Measurements from ENCODE around the gene FLT1.

DNA sequence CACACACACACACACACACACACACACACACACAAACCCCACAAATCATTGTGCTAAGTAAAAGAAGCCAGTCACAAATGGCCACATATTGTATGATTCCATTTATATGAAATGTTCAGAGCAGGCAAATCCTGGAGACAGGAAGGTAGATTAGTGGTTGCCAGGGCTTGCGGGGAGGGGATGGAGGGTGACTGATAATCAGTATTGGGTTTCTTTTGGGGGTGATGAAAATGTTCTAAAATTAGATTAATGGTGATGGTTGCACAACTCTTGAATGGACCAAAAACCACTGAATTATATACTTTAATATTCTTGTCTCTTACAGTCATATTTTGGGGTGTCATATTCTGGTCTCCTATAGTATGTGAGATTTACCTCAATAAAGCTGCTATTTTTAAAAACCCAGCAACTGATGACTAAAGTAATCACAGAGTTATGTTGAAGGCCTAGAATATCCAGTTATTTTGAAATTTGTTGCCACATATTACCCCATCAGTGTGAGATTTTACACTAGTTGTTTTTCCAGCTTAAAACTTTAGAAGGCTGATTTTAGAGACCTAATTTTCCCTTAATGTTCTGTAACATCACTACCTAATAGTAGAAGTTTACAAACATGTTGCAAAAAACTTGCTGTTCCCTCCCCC is 20.3 kb downstream of the FLT1 start:
- no peak for TF ChIP-seq POLR2A (IDR thresholded peaks at IDR 0.05)
- TF ChIP-seq, protein P1, sequence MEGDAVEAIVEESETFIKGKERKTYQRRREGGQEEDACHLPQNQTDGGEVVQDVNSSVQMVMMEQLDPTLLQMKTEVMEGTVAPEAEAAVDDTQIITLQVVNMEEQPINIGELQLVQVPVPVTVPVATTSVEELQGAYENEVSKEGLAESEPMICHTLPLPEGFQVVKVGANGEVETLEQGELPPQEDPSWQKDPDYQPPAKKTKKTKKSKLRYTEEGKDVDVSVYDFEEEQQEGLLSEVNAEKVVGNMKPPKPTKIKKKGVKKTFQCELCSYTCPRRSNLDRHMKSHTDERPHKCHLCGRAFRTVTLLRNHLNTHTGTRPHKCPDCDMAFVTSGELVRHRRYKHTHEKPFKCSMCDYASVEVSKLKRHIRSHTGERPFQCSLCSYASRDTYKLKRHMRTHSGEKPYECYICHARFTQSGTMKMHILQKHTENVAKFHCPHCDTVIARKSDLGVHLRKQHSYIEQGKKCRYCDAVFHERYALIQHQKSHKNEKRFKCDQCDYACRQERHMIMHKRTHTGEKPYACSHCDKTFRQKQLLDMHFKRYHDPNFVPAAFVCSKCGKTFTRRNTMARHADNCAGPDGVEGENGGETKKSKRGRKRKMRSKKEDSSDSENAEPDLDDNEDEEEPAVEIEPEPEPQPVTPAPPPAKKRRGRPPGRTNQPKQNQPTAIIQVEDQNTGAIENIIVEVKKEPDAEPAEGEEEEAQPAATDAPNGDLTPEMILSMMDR (IDR thresholded peaks at IDR 0.05), result no peak

All from heart left ventricle (tissue), 13 donors.